K562 (cell line): ENCODE data around the gene PEX11B. TPM values are rescaled to one million over a fixed set of nuclear protein-coding genes. Genes with fewer than 3 reads are reported as not detected.

Experiments
- ERF ChIP-seq: fragments of 450-650 bp; formaldehyde crosslinking; IDR thresholded peaks from 2 replicates; pipeline ENCODE4 v1.4.0; 2020; ENCODE audit warnings: mild to moderate bottlenecking, mixed read lengths
- HIVEP1 ChIP-seq: fragments of 250-450 bp; sonication (Bioruptor Pico); IDR thresholded peaks from 2 replicates; pipeline ENCODE4 v1.4.0; 2020; ENCODE audit warnings: mild to moderate bottlenecking
- IRF2 ChIP-seq: sonication (generic); formaldehyde crosslinking; IDR thresholded peaks from 2 replicates; pipeline ENCODE4 v1.8.1; 2022; ENCODE audit warnings: mild to moderate bottlenecking, missing genetic modification reagents
- KDM4B ChIP-seq, 2 experiments: fragments of 450-650 bp in 1 of 2; sonication (generic) in 1 of 2; IDR thresholded peaks; 2 replicates each; pipeline ENCODE4 v1.6.1; 2016 to 2017; ENCODE audit warnings: borderline replicate concordance in 2 of 2, antibody characterized with exemption in 1 of 2, low read depth in 1 of 2, mild to moderate bottlenecking in 1 of 2
- NFE2L1 ChIP-seq: fragments of 450-650 bp; IDR thresholded peaks from 2 replicates; pipeline ENCODE4 v1.6.1; 2016; ENCODE audit warnings: missing genetic modification characterization, low read depth, mild to moderate bottlenecking, missing compliant biosample characterization, moderate library complexity, borderline replicate concordance
- NR4A1 ChIP-seq, 2 experiments: fragments of 250-450 bp in 1 of 2; fragments of 450-650 bp in 1 of 2; sonication (Bioruptor Pico) in 1 of 2; IDR thresholded peaks; 2 replicates each; pipeline versions ENCODE4 v1.4.0 to v1.6.1; 2016 to 2020; ENCODE audit warnings: mild to moderate bottlenecking in 2 of 2, missing compliant biosample characterization in 1 of 2, missing genetic modification characterization in 1 of 2, moderate library complexity in 1 of 2
- PRMT5 ChIP-seq: sonication (generic); formaldehyde crosslinking; IDR thresholded peaks from 2 replicates; pipeline ENCODE4 v1.5.0; 2020; ENCODE audit warnings: missing genetic modification reagents
- RAD51 ChIP-seq: fragments of 450-650 bp; IDR thresholded peaks from 2 replicates; pipeline ENCODE4 v1.7.1; 2016; ENCODE audit warnings: low read depth, mild to moderate bottlenecking, borderline replicate concordance
- RHOXF2B ChIP-seq: fragments of 250-450 bp; sonication (Bioruptor Pico); conservative IDR thresholded peaks from 2 replicates; pipeline ENCODE4 v1.5.1; 2021
- STAG1 ChIP-seq: sonication (generic); formaldehyde crosslinking; IDR thresholded peaks from 2 replicates; pipeline ENCODE4 v1.5.0; 2020; ENCODE audit warnings: missing genetic modification reagents, borderline replicate concordance
- TGIF2 ChIP-seq: sonication (generic); formaldehyde crosslinking; IDR thresholded peaks from 2 replicates; pipeline ENCODE4 v1.8.1; 2022; ENCODE audit warnings: mild to moderate bottlenecking, missing genetic modification reagents, moderate library complexity
- TRIM28 ChIP-seq: fragments of 450-650 bp; IDR thresholded peaks from 2 replicates; pipeline ENCODE4 v1.6.1; 2017
- ZNF239 ChIP-seq: fragments of 250-450 bp; sonication (Bioruptor Pico); IDR thresholded peaks from 2 replicates; pipeline ENCODE4 v1.4.0; 2020; ENCODE audit warnings: mild to moderate bottlenecking
- ZNF551 ChIP-seq: fragments of 250-450 bp; sonication (Bioruptor Pico); IDR thresholded peaks from 2 replicates; pipeline ENCODE4 v1.5.0; 2021; ENCODE audit warnings: mild to moderate bottlenecking, moderate library complexity
- ZNF695 ChIP-seq: fragments of 450-650 bp; formaldehyde crosslinking; IDR thresholded peaks from 2 replicates; pipeline ENCODE4 v1.4.0; 2020; ENCODE audit warnings: mild to moderate bottlenecking, moderate library complexity
- polyA plus RNA-seq, 8 experiments: library from polyadenylated mRNA; depleted of rRNA in 4 of 8; stranded (reverse) in 5 of 8; unstranded in 3 of 8; fragments of >200 nt; fragmentation: Nextera tagmentation in 2 of 8; fragmentation: Illumina TruSeq in 1 of 8; extraction: Ambion mirVana in 2 of 8; extraction: Trizol in 1 of 8; gene quantifications; 2 replicates each; pipeline versions ENCODE4 v1.2.1 to v1.2.3, GENCODE V29; 2011 to 2014; ENCODE audit warnings: inconsistent platforms in 1 of 8, missing spikeins in 1 of 8
- total RNA-seq, 7 experiments: library from RNA; depleted of rRNA in 6 of 7; stranded (reverse); fragments of >200 nt in 6 of 7; fragmentation: Illumina TruSeq in 2 of 7; extraction: Trizol in 2 of 7; gene quantifications; 2 replicates each; pipeline versions ENCODE4 v1.2.1 to v1.2.3, GENCODE V29; 2011 to 2021; ENCODE audit warnings: low replicate concordance in 1 of 7
- TF ChIP-seq, protein P1 (sequence below): sonication (generic); formaldehyde crosslinking; IDR thresholded peaks from 2 replicates; pipeline ENCODE4 v1.8.1; 2023; ENCODE audit warnings: mild to moderate bottlenecking, missing genetic modification reagents, moderate library complexity
- TF ChIP-seq, protein P2 (sequence below): fragments of 250-450 bp; sonication (Bioruptor Pico); IDR thresholded peaks from 2 replicates; pipeline ENCODE4 v1.4.0; 2020; ENCODE audit warnings: mild to moderate bottlenecking
- TF ChIP-seq, protein P3 (sequence below): fragments of 450-650 bp; IDR thresholded peaks from 2 replicates; pipeline ENCODE4 v1.6.1; 2016; ENCODE audit warnings: borderline replicate concordance
- TF ChIP-seq, protein P4 (sequence below), 2 experiments: fragments of 150-350 bp in 1 of 2; IDR thresholded peaks; 2 replicates each; pipeline ENCODE4 v1.6.1; 2012 to 2016; ENCODE audit warnings: low read depth in 2 of 2, low read length in 2 of 2, mild to moderate bottlenecking in 1 of 2, moderate library complexity in 1 of 2

PEX11B gene
- total and polyA plus RNA-seq, 9 of the 15 experiments (the other 6 are each of a cell fraction or from before 2014, with no cell fraction given): 13.2 to 60.0 (median 21.7) TPM

DNA sequence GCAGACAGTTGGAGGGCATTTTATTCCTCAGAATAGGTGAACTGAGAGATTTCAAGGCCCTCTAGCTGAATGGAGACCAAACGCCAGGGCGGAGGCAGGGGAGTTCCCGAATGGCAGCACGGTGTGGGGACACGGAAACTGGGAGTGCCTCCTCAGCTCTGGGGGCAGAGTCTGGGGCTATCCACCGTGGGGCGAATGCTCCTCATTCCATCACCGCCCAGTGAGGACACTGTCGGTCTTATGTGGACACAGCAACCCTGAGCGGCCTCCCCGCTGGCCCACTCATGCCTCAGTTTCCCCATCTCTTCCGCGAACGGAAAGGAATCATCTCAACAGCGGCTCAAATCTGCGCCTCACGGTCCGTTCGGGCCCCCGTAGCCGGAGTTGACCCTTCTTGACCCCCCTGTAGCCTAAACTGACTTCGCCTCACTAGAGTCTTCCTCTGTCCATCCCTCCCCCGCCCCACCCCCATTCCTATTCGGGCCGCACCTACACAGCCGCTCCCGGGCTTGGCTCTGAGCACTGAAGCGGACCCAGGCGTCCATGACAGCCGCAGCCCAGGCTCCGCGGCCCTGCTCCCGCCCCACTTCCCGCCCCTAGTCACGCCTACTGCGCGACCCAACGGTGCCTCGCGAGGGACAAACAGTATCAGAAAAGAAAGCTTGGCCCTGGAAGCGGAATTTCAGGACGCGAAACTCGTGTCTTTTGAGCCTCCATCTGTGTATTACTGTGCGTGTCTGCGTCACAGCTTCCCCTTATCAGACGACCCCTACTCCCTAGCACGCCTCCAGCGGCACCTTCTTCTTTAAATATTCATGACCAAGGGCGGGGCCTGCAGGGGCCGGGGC lies at the start of gene PEX11B (continued):
- no peak for TF ChIP-seq ZNF695 (CRISPR knock-in tag)
- no peak for TF ChIP-seq ERF (CRISPR knock-in tag)
- TF ChIP-seq, protein P1, sequence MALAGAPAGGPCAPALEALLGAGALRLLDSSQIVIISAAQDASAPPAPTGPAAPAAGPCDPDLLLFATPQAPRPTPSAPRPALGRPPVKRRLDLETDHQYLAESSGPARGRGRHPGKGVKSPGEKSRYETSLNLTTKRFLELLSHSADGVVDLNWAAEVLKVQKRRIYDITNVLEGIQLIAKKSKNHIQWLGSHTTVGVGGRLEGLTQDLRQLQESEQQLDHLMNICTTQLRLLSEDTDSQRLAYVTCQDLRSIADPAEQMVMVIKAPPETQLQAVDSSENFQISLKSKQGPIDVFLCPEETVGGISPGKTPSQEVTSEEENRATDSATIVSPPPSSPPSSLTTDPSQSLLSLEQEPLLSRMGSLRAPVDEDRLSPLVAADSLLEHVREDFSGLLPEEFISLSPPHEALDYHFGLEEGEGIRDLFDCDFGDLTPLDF: no peak; the same call in 1 of the 2 replicates
- no peak for TF ChIP-seq NR4A1 (CRISPR knock-in tag; IDR thresholded peaks at IDR 0.05)
- no peak for TF ChIP-seq NR4A1 (tag; IDR thresholded peaks at IDR 0.05)
- TF ChIP-seq RAD51: no peak; the same call in 1 of the 2 replicates
- TF ChIP-seq PRMT5: no peak
- TF ChIP-seq, protein P2, sequence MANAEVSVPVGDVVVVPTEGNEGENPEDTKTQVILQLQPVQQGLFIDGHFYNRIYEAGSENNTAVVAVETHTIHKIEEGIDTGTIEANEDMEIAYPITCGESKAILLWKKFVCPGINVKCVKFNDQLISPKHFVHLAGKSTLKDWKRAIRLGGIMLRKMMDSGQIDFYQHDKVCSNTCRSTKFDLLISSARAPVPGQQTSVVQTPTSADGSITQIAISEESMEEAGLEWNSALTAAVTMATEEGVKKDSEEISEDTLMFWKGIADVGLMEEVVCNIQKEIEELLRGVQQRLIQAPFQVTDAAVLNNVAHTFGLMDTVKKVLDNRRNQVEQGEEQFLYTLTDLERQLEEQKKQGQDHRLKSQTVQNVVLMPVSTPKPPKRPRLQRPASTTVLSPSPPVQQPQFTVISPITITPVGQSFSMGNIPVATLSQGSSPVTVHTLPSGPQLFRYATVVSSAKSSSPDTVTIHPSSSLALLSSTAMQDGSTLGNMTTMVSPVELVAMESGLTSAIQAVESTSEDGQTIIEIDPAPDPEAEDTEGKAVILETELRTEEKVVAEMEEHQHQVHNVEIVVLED: peak; percentile 44
- no peak for TF ChIP-seq IRF2 (CRISPR knock-in tag)
- TF ChIP-seq ZNF239 (CRISPR knock-in tag): no peak
- TF ChIP-seq ZNF551 (CRISPR knock-in tag): no peak
- TF ChIP-seq, protein P3, sequence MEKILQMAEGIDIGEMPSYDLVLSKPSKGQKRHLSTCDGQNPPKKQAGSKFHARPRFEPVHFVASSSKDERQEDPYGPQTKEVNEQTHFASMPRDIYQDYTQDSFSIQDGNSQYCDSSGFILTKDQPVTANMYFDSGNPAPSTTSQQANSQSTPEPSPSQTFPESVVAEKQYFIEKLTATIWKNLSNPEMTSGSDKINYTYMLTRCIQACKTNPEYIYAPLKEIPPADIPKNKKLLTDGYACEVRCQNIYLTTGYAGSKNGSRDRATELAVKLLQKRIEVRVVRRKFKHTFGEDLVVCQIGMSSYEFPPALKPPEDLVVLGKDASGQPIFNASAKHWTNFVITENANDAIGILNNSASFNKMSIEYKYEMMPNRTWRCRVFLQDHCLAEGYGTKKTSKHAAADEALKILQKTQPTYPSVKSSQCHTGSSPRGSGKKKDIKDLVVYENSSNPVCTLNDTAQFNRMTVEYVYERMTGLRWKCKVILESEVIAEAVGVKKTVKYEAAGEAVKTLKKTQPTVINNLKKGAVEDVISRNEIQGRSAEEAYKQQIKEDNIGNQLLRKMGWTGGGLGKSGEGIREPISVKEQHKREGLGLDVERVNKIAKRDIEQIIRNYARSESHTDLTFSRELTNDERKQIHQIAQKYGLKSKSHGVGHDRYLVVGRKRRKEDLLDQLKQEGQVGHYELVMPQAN: no peak
- TF ChIP-seq HIVEP1: no peak
- no peak for TF ChIP-seq STAG1 (CRISPR knock-in tag)
- TF ChIP-seq KDM4B (IDR thresholded peaks at IDR 0.05; ENCODE audit: borderline replicate concordance in 2 of 2, low read depth in 1 of 2): no peak
- TF ChIP-seq, protein P4, sequence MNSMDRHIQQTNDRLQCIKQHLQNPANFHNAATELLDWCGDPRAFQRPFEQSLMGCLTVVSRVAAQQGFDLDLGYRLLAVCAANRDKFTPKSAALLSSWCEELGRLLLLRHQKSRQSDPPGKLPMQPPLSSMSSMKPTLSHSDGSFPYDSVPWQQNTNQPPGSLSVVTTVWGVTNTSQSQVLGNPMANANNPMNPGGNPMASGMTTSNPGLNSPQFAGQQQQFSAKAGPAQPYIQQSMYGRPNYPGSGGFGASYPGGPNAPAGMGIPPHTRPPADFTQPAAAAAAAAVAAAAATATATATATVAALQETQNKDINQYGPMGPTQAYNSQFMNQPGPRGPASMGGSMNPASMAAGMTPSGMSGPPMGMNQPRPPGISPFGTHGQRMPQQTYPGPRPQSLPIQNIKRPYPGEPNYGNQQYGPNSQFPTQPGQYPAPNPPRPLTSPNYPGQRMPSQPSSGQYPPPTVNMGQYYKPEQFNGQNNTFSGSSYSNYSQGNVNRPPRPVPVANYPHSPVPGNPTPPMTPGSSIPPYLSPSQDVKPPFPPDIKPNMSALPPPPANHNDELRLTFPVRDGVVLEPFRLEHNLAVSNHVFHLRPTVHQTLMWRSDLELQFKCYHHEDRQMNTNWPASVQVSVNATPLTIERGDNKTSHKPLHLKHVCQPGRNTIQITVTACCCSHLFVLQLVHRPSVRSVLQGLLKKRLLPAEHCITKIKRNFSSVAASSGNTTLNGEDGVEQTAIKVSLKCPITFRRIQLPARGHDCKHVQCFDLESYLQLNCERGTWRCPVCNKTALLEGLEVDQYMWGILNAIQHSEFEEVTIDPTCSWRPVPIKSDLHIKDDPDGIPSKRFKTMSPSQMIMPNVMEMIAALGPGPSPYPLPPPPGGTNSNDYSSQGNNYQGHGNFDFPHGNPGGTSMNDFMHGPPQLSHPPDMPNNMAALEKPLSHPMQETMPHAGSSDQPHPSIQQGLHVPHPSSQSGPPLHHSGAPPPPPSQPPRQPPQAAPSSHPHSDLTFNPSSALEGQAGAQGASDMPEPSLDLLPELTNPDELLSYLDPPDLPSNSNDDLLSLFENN (IDR thresholded peaks at IDR 0.05; ENCODE audit: low read depth in 2 of 2, low read length in 2 of 2): 0 out of 4 replicates have a peak, but pooled peaks of 1 of the 2 experiments have one; percentile 13
- no peak for TF ChIP-seq TRIM28
- no peak for TF ChIP-seq NFE2L1
- TF ChIP-seq TGIF2 (CRISPR knock-in tag): no peak
- no peak for TF ChIP-seq RHOXF2B
